NCI-H2081 treated with DMSO at 0.1 percent for 48 hours (cell line): ENCODE data around the gene GBX1.

Experiments
- DNase-seq: peaks from one replicate; lab custom pipeline; 2025; lab: John Stamatoyannopoulos, UW

The GBX1 gene

DNA sequence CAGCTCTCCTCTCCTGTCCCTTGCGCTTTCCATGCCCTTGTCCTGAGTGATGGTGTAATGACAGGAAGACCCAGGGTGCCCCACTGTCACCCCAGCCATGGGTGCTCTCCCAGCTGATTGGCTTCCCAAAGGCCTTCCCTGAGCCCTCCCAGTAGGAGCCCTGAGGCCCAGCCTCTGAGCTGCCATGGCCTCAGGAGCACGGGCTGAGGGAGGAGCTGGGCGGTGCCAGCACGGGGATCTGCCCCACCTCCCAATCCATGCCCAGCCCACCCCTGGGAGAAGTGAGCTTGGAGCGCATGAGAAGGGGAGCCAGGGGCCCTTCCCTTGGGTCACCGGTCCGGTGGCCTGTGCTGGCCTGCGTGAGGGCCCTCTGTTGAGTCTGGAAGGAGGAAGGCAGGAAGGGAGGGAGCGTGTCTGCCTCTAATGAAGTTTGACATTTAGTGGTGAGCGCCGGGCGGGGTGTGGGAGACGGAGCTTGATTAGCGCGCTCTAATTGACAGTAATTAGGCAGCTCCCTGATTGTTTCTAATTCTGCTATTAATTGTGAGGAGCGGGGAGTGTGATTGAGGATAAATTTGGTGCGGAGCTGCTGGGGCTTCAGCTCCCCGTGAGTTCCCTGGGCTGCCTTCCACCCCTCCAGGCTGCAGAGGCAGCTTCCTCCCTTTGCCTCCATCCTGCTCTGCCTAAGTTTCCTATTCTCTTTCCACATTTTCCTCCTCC lies 28.3 kb downstream of the GBX1 start:
- DNase-seq, result no peak

- DNase-seq, result no peak
These were observed 29.2 kb downstream of the GBX1 start for GRCh38 chr7:151138153-151138851.

- no peak for DNase-seq
These were observed 29.7 kb downstream of the GBX1 start for GRCh38 chr7:151137791-151138152.

GRCh38 chr7:151137076-151137675 lies 30.3 kb downstream of the GBX1 start:
- no peak for DNase-seq

DNA sequence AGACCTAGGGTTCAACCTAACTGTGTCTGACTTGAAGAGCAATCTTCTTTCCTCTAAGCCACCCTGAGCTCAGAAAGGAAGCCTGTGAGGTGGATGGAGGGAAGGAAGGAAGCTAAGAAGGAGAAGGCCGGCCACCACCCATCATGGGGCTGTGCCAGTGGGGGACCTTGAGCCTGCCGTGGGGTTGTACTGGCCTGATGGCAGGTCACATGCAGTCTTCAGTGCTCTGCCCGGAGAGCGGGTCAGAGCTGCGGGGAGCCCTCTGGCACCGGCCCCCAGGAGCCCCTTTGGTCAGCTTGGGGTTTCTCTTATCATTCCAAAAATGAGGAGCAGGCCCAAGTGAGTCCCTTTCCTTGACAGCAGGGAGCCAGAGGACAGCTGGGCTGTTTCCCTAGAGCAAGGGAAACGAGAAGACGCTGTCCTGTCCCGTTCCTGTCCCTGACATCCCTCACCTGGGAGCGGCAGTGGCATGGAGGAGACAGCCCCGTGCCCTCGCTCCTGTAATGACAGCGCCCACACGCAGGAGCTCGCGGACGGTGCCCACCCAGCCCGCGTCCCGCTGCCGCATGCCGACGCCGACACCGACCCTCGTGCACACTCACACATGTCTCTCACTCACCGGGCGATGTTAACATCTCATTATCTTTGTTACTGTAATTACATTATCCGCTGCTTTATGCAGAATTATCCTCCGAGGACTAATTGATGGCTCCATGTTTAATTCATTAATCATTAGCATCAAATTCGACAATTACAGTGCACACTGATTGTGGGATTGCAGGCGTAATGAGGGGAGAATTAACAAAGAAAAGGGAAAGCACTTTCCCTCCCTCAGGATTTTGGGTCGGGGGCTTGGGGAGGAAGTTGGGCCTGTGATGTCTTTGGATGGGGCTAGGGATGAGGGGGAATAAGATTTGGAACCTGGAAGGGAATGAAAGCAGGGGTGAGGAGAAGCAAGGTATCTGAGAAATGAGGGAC lies 31.3 kb downstream of the GBX1 start:
- no peak for DNase-seq

GRCh38 chr7:151135525-151135845 lies 32.0 kb downstream of the GBX1 start:
- DNase-seq, result no peak

DNA sequence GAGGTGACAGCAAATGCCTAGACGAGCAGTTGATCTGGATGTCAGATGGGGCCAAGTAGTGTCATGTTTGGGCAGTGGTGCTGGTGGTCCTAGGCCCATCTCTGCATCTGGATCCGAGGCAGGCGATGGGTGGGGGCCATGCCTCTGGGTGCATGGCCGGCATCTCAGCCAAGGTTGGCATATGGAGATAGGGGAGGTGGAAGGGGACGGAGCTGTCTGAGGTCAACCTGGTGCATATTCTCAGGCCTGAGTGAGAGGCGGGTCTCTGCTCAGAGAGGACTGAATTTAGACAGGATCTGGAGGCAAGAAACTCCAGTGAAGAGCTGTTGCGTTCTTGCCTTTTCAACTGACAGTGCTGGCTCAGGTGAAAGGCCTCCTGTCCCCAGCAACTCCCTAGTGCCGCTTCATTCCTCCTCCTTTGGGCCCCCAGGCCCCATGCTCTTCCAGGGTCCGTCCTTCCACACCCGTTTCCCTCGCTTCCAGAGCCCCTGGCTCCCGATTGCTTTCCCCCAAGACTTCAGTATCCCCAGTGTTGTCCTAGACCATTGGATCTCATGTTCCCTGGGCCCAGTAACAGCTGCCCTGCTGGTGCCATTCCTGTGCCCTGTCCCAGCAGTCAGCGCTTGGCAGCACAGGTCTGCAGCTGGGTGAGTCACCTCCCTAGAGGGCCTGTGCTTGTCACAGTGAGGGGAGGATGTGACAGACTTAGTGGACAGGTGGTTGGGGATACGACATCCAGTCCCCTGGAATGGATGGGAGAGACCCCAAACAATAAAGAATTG lies 32.6 kb downstream of the GBX1 start:
- no peak for DNase-seq

GRCh38 chr7:151133986-151134742 lies 33.3 kb downstream of the GBX1 start:
- no peak for DNase-seq

GRCh38 chr7:151133266-151133985 lies 34.1 kb downstream of the GBX1 start:
- DNase-seq, result no peak

GRCh38 chr7:151132461-151133205 lies 34.9 kb downstream of the GBX1 start:
- DNase-seq, result no peak

GRCh38 chr7:151131592-151132293 lies 35.8 kb downstream of the GBX1 start:
- no peak for DNase-seq

- DNase-seq, result no peak
These were observed 36.3 kb downstream of the GBX1 start for GRCh38 chr7:151131224-151131591.

- DNase-seq, result no peak
These were observed 36.7 kb downstream of the GBX1 start for GRCh38 chr7:151130741-151131157.

GRCh38 chr7:151129960-151130591 lies 37.4 kb downstream of the GBX1 start:
- no peak for DNase-seq

DNA sequence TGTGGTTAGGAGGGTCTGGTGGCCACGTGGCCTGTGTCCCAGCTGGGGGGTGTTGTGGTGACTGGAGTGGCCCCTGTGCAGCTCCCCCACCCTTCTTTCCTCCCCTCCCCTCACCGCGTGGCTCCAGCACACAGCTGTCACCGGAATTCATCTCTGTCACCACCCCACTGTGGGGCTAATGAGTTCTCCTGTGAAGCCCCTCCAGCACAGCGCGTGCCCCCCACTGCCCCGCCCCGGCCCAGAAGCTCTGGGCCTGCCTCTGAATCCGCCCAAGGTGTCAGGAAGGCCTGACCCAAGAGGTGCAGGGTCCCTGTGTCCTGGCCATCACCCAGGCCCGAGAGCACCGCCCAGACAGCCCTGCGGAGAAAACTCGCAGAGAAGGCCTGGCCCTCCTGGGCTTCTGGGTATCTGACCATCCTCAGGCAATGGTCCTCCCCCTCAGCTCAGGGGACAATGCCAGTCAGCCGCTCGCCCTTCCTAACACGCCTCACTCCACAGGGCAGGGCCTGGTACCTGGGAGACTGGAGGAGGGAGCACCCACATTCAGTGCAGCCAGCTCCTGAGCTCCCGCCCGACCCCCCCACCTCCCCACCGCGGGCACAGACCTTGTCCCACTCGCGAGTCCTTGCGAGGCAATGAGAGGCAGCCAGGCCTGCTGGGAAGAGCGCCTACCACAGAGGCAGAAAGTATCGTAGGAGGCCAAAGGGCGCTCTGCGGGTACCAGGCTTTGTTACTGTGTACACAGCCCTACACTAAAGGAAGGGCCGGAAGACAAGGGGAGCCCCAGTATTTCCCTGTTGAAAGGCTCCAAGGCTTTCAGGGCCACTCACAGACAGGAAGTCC lies 38.2 kb downstream of the GBX1 start:
- no peak for DNase-seq

DNA sequence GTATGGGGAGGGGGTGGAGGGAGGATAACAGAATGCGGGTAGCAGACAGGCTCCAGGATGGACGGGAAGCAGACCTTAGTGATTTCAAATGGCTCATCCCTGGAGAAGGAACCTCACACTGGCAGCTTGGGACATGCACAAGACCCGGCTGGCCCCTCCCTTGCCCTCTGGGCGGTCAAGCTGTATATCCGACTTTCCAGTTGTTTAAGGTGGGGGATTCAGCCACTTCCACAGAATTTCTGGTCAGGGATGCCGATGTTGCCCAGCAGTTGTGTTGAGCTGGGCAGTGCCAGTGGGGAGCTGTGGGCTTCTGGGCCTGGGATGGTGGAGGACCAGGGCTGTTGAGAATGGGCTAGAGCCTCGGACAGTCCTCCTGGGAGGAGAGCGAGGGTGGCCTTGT lies 38.8 kb downstream of the GBX1 start:
- DNase-seq, result no peak

GRCh38 chr7:151128144-151128543 lies 39.4 kb downstream of the GBX1 start:
- DNase-seq, result no peak
